T-helper 22 cell (primary cell): Measurements from ENCODE around the gene DCBLD1.

ENCODE experiments used
- DNase-seq: peaks from one replicate; pipeline ENCODE4 v3.0.0-alpha.2; 2020; ENCODE audit warnings: low read depth

DCBLD1 gene

DNA sequence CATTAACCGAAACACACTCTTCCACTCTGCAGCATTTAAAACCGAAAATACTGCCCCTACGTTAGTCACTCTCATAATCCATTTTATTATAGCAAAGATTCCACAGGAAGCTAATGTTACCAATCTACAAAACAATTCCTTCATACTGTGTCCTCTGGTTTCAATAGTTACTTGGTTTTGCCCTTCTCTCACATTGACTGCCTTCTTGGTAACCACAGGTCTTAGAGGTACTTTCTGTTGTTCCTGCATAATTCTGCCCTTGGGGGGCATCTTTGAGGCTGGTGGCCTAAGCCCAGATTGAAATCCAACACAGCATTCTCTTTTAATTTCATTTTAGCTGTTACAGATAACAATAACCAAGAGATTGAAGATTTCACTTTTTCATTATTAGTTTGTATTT lies 9.8 kb upstream of the DCBLD1 start:
- no peak for DNase-seq

- no peak for DNase-seq
These were observed 9.1 kb upstream of the DCBLD1 start for GRCh38 chr6:117473401-117473800.

GRCh38 chr6:117477988-117478852 lies 4.3 kb upstream of the DCBLD1 start:
- no peak for DNase-seq

DNA sequence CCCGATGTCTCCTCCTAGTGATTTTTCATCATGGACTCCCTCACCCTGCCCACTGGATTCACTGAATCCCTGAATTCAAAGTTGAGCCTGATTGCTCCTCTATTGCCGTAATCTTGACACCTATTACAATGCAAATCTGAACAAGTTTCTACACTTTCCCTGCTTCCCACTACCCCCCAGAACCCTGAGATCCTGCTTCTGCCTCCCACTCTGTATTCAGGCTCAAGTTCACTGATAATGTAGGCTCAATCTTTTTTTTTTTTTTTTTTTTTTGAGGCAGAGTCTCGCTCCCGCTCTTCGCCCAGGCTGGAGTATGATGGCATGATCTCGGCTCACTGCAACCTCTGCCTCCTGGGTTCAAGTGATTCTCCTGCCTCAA lies 3.6 kb upstream of the DCBLD1 start:
- DNase-seq = no peak

DNA sequence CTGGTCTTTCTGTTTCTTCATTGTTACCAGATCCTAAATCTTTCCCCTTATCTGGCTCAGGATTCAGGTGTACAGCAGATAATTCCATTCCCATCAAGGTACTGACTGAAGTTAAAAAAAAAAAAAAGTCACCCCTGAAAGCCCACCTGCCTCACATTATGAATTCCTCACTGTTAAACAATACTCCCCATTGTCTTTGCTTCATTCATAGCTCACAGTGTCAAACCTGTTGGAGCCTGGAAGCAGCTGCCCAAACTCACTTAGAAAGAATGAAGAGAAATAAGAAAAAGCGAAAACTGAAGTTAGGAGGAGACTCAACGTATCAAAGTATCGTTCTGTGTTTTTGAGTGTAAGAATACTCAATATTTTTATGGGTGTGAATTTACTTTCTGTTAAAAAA lies 1.8 kb upstream of the DCBLD1 start:
- DNase-seq = no peak

DNA sequence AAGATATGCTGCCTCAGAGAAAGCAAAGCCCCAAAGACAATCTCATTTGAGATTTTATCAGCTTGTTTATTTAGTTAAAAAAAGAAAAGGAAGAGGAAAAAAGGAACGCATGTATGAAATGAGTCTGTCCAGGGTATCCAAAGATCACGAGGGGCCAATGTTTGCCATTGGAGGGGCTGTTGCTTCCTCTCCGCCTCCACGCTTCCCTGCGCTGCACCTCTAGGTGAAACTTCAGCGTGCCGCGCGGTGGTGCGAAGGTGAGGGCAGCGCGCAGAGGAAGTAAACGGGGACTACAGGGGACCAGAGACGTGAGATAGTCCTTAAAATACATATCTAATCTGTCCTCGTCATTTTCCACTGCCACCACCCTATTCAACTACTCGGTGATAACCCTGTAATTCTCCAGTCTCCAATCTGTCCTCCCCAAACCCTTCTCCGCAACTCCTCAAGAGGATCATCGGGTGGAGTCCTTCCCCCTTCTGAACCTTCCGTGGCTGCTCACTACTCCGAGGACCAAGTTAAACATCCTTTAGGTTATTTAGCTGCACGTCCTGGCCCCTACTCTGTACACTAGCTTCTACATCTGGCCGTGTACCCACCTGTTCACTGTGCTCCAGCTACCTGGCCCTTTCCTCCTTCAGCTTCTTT lies 1.1 kb upstream of the DCBLD1 start:
- no peak for DNase-seq

DNA sequence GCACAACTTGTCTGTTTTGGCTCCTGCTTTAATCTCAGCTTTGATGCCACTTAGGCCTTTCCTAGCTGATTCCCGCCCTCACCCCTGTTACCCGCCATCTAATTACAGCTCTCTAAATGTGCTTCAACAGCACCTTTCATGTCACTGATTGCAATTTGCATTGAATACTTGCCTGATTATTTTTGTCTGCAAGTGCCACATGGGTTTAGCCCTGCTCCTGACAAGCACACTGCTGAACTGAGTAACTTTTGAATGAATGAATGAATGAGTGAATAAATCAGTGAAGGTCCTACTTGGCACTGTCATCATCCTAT lies 591 bp upstream of the DCBLD1 start:
- DNase-seq = no peak

DNA sequence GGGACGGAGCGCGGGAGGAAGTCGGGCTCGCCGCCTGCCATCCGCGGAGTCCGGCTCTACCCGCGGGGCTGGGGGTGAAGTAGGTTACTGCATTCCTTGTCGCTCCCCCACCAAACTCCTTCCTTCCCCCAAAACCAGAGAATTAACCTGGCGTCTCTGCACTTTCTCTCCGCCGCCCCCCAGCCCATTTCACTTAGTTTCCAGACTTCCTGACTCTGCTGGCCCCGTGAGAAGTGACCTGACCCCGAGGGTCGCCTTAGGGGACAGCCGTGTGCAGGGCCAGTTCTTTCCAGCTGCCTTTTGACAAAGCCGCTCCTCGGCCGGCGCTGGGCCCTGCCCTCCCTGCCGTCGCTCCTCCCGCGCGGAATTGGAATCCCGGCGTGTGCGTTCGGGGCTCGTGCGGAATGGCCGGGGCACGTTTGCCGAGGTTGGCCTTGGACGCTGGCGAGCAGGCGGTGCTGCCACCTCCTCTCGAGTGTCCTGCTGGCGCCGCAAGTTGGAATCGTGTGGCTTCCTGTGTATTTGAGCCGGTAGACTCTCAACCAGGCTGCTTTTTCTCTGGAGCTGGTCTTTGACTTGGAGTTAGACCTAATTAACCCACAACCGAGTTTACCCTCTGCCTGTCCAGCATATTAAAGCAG lies 650 bp downstream of the DCBLD1 start:
- DNase-seq = no peak

DNA sequence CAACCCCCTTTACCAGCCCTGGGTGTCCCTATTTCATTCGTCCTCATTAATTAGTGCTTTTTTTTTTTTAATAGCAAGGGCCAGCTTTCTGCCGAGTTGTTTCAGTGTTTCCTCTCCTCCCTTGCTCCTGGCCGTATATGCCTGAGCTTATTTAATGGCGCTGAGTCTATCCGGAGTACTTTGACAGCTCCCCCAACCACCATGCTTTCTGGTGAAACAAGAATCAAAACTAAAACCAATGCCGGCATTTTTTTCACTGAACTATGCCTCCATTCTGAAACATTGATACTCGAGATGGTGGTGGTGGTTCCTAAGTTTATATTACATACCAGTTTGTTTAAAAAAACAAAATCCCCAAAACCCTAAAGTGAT lies 1.2 kb downstream of the DCBLD1 start:
- DNase-seq = no peak

- no peak for DNase-seq
These were observed 1.7 kb downstream of the DCBLD1 start for GRCh38 chr6:117484052-117484646.

DNA sequence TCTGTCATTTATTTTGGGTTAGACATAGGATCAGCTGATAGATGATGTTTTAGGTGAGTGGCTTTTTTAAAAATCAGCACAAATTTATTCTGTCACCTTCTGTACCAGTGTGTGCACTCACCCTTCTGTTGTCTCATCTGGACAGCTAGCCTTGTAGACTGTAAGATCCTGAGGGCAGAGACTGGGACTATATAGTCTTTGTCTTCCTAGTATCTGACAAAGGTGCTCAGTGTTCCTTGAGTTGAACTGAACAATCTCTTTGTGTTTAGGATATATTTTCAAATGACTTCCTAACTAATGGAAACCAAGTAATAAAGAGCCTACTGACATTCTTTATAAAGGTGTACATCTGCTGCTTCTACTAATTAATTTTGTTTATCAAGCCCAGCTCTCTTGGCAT lies 3.0 kb downstream of the DCBLD1 start:
- no peak for DNase-seq

DNA sequence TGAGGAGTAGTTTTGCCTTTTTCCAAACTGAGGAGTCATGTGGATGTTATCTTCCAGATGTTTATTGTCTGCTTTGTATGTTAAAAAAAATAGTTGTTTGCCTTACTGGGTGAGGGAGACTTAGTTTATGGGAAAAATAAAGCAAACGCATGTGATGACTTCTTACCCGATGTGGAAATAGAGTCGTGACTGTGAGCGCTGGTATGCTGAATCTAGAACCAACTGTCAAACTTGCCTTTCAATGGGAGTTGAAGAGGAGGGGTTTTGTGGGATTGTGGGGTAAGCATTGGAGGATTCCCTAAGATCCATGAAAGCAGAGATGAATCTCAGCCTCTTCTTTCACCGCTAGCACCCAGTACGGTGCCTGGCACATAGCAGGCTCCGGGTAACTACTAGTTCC lies 5.3 kb downstream of the DCBLD1 start:
- DNase-seq = no peak

DNA sequence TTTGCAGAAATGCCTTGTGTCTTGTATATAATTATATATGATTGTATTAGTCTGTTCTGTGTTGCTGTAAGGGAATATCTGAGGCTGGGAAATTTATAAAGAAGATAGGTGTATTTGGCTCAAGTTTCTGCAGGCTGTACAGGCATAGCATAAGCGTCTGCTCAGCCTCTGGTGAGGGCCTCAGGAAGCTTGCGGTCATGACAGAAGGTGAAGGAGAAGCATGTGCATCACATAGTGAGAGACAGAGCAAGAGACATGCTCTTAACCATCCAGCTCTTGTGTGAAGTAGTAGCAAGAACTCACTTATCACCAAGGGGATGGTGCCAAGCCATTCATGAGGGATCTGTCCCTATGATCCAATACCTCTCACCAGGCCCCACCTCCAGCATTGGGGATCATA lies 6.5 kb downstream of the DCBLD1 start:
- no peak for DNase-seq

DNA sequence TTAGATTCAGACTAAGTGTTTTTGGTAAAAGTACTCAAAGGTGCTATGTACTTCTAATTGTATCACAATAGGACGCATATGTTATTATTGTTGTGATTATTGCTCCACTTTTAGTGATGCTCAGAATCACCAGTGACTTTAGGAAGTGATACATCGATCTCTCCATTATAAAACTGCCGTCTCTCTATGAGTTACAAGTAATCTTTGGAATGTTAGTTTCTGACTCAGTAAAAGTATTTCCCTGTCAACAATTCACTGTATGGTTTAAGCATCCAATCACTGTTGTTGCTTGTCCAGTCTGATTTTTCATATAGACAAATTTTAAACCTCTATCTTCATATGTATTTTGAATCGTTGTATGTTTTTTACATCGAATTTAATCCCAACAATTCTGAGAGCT lies 9.4 kb downstream of the DCBLD1 start:
- DNase-seq = no peak

DNA sequence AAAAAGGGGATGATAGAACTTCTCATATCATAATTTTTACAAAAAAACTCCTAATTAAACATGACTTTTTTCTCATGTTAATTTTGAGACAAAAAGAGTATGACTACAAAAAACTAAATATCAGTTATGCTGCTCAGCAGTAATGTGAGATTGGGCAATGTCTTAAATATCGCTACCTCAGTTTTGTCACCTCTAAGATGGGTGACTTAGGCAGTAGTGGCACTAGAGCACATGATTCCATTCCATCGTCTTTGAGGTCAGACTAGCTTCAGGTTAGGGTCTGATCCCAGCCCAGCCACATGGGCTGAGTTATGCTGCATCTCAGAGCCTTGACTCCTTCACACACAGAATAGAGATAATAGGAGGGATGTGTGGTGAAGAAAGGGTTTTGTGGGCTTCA lies 11.0 kb downstream of the DCBLD1 start:
- no peak for DNase-seq

- DNase-seq = no peak
These were observed 11.8 kb downstream of the DCBLD1 start for GRCh38 chr6:117494283-117494682.

GRCh38 chr6:117494694-117495318 lies 12.3 kb downstream of the DCBLD1 start:
- DNase-seq = no peak

DNA sequence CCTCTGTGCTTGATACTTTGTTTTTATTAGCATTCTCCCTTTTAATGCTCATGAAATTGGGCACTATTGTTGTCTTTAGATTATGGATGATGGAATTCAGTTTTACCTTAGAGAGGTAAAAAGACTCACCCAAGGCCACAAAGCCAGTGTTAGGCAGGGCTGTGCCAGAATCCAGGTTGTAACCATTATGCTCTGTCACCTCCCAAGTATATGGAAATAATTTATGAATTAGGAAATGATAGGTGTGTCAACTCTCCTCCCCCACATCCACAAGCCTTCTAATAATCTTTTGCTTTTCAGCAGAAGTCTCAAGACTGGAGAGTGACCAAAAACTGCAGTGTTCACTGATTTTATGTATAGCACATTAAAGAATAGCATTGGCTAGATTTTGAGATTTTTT lies 13.0 kb downstream of the DCBLD1 start:
- no peak for DNase-seq

- DNase-seq = no peak
These were observed 13.4 kb downstream of the DCBLD1 start for GRCh38 chr6:117495869-117496268.

GRCh38 chr6:117496383-117496990 lies 14.0 kb downstream of the DCBLD1 start:
- DNase-seq = no peak

- no peak for DNase-seq
These were observed 14.8 kb downstream of the DCBLD1 start for GRCh38 chr6:117497237-117497636.

DNA sequence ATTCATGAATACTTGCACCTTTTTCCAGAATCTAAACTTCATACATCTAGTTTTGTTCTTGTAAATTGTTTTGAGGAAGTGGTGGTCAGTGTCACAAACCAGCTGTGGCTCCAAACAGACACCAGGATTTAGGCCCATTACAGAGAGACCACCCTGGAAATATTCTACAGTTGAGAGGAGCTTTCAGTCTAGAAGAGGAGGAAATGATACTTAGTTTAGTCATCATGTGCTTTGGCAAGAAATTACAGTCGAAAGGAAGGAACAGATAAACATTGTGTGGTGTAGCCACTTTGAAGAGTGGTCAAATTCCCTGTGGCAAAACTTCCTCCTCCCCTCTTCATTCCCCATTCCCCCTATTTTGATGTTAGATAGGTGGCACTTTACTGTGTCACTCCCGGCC lies 15.7 kb downstream of the DCBLD1 start:
- no peak for DNase-seq
